ENCODE measurements around the gene PDC. TPM values are rescaled to one million over a fixed set of nuclear protein-coding genes. Genes with fewer than 3 reads are reported as not detected.
"Not testable (repeated sequence)": the region's sequence is repeated elsewhere in the genome, so short reads cannot be mapped to it uniquely, and the experiment has no call there.

Gene PDC
- polyA plus RNA-seq, 6 donors from 2014 or later = not detected

GRCh38 chr1:186486061-186486460, 25.1 kb upstream of the PDC start:
- Mint-ChIP-seq H3K4me3 (no peak overlapping the region), H3K27ac (no peak overlapping the region), H3K9me3 (no peaks in the 10 kb centered on the region), H3K4me1 (no peaks in the 10 kb centered on the region), H3K36me3 (no peaks in the 10 kb centered on the region), H3K27me3 (peaks cover 0 to 3% (median 0%) of the 10 kb centered on the region in 3 donors)
- no peak for ATAC-seq (ENCODE audit: low read depth in 2 of 2)
- DNase-seq = no peak

DNA sequence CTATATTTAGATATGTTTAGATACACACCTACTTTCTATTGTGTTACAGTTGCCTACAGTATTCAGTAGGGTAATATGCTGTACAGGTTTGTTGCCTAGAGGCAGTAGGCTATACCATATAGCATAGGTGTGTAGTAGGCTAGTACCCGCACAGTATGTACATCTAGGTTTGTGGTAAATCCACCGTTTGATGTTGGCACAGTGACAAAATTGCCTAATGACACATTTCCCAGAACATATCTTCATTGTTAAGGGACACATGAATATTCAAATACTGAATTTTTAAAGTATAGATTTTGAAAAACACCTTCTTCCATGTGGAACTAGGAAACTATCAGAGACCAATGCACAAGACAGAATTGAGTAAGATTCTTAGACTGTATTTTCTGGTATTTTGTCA, 22.6 kb upstream of the PDC start:
- Mint-ChIP-seq H3K27ac (no peak overlapping the region), H3K4me1 (no peaks in the 10 kb centered on the region), H3K36me3 (no peaks in the 10 kb centered on the region), H3K4me3 (no peak overlapping the region), H3K9me3 (no peaks in the 10 kb centered on the region), H3K27me3 (peaks cover 0 to 3% (median 0%) of the 10 kb centered on the region in 3 donors)
- ATAC-seq (ENCODE audit: low read depth in 2 of 2) = no peak
- no peak for DNase-seq

- ATAC-seq (ENCODE audit: low read depth in 2 of 2) = peak; percentile 28 to 46
- Mint-ChIP-seq H3K27ac (no peak overlapping the region), H3K9me3 (no peaks in the 10 kb centered on the region)
Measured at GRCh38 chr1:186482661-186483255, 21.8 kb upstream of the PDC start.

GRCh38 chr1:186481303-186481888, 20.5 kb upstream of the PDC start:
- ATAC-seq (ENCODE audit: low read depth in 2 of 2) (no peak), DNase-seq (no peak)
- Mint-ChIP-seq H3K9me3 (no peaks in the 10 kb centered on the region), H3K4me3 (no peak overlapping the region), H3K27me3 (peaks cover 0 to 3% (median 0%) of the 10 kb centered on the region in 3 donors), H3K36me3 (no peaks in the 10 kb centered on the region), H3K27ac (no peak overlapping the region), H3K4me1 (no peaks in the 10 kb centered on the region)

More at GRCh38 chr1:186482661-186483255, 21.8 kb upstream of the PDC start:
- no peaks in the 10 kb centered on the region for H3K36me3 Mint-ChIP-seq
- peak; percentile 41 for DNase-seq
- H3K4me3 Mint-ChIP-seq = no peak overlapping the region
- H3K27me3 Mint-ChIP-seq = peaks cover 0 to 3% (median 0%) of the 10 kb centered on the region in 3 donors
- H3K4me1 Mint-ChIP-seq = no peaks in the 10 kb centered on the region

DNA sequence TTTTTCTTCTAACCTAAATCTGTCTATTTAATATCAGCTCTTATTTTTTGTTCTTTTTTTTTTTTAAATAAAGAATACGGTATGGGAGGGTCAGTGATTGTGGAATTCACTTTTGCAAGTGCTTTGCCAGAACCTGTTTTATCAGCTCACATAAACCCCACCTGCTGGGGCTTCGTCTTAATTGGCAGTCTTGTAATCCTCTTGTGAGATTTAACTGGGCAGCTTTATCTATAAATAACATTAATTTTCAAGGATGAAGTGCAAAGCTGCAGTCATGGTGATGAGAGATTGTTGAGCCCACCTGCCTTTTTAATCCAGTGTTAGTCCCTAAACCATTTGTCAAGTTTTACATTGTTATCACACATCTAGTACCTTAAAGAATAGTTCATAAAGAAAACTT, 18.2 kb upstream of the PDC start:
- Mint-ChIP-seq H3K4me1 (no peaks in the 10 kb centered on the region), H3K4me3 (no peak overlapping the region), H3K36me3 (no peaks in the 10 kb centered on the region), H3K9me3 (no peaks in the 10 kb centered on the region), H3K27me3 (peaks cover 0 to 3% (median 0%) of the 10 kb centered on the region in 3 donors), H3K27ac (no peak overlapping the region)
- DNase-seq (no peak), ATAC-seq (ENCODE audit: low read depth in 2 of 2) (no peak)

DNA sequence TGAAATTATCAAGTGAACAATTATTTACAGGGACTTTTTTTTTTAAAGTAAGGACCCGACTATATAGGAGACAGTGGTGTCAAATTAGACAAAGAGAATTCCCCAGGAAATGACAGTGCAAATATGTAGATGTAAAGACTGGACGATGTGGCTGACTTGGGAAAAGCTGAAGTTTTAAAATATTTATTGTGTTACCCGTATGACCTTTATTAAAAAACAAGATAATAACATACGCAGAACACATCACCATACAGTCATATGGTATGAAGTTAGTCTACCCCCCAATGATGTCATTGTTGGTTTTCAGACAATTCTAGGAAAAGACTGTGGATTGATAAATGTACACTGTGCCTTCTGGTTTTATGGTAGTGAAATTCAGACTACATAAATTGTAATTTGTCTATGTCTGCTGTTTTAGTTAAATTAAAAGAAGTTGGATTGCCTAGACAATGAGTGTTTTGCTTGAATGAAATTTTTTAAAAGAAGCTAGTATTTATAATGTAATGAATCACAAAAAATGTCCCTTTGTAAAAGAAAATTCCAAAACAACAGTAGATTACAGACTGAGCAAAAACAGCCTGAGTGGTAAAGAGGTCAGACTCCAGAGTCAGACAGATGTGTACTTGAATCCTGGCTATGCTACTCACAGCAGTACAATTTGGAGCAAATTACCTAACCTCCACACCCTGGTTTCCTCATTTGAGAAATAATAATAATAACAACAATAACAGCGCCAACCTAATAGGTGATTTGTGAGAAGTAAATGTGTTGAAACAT, 15.5 kb upstream of the PDC start:
- ATAC-seq (ENCODE audit: low read depth in 2 of 2) (no peak), DNase-seq (no peak)
- Mint-ChIP-seq H3K4me3 (no peak overlapping the region), H3K36me3 (no peaks in the 10 kb centered on the region), H3K27ac (no peak overlapping the region), H3K4me1 (no peaks in the 10 kb centered on the region), H3K9me3 (no peaks in the 10 kb centered on the region), H3K27me3 (no peaks in the 10 kb centered on the region)

DNA sequence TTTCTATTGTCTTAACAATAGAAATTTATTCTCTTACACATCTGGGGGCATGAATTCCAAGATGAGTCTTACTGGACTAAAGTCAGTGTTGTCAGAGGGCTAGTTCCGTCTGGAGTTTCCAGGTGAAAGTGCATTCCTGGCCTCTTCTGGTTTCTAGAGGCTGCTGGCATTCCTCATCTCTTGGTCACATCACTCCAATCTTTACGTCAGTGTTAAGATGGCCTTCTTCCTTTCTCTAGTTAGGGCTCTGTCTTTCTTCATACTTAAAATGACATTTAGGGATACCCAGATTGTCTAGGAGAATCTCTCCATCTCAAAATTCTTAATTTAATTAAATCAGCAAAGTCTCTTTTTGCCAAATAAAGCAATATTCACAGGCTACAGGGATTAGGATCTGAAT, 13.3 kb upstream of the PDC start:
- Mint-ChIP-seq H3K27ac (no peak overlapping the region), H3K9me3 (no peaks in the 10 kb centered on the region), H3K36me3 (no peaks in the 10 kb centered on the region), H3K4me3 (no peak overlapping the region), H3K27me3 (no peaks in the 10 kb centered on the region), H3K4me1 (no peaks in the 10 kb centered on the region)
- ATAC-seq (ENCODE audit: low read depth in 2 of 2) = no peak
- DNase-seq = no peak

DNA sequence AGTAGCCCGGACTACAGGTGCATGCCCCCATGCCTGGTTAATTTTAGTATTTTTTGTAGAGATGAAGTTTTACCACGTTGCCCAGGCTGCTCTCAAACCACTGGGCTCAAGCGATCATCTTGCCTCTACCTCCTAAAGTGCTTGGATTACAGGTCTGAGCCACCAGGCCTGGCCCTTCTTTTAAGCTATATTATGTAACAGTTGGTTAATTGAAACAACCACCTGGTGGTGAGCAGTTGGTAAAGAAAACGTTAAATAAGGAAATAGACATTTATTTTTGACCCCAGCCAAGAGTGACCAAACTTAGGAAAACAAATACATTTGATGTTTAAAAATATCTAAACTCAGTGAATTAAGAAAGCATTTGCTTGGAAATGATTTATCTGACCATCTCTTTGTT, 12.1 kb upstream of the PDC start:
- H3K36me3 Mint-ChIP-seq = no peaks in the 10 kb centered on the region
- no peak for DNase-seq
- H3K27me3 Mint-ChIP-seq = no peaks in the 10 kb centered on the region
- H3K4me3 Mint-ChIP-seq = no peak overlapping the region
- H3K27ac Mint-ChIP-seq = peak overlapping the region in 1 of 6 donors; percentile 18
- ATAC-seq (ENCODE audit: low read depth in 2 of 2) = no peak
- H3K4me1 Mint-ChIP-seq = no peaks in the 10 kb centered on the region
- no peaks in the 10 kb centered on the region for H3K9me3 Mint-ChIP-seq

GRCh38 chr1:186465946-186466345, 5.0 kb upstream of the PDC start:
- H3K27me3 Mint-ChIP-seq = peaks cover 0 to 5% (median 0%) of the 10 kb centered on the region in 3 donors
- no peaks in the 10 kb centered on the region for H3K4me1 Mint-ChIP-seq

GRCh38 chr1:186465491-186465890, 4.6 kb upstream of the PDC start:
- DNase-seq; H3K4me3 Mint-ChIP-seq; H3K9me3 Mint-ChIP-seq; H3K36me3 Mint-ChIP-seq; H3K4me1 Mint-ChIP-seq; H3K27me3 Mint-ChIP-seq; H3K27ac Mint-ChIP-seq; ATAC-seq (ENCODE audit: low read depth in 2 of 2): not testable (repeated sequence)

More at GRCh38 chr1:186465946-186466345, 5.0 kb upstream of the PDC start:
- DNase-seq = no peak
- peaks cover 0 to 1% (median 0%) of the 10 kb centered on the region in 7 donors for H3K9me3 Mint-ChIP-seq
- no peaks in the 10 kb centered on the region for H3K36me3 Mint-ChIP-seq
- no peak overlapping the region for H3K4me3 Mint-ChIP-seq
- H3K27ac Mint-ChIP-seq = no peak overlapping the region
- ATAC-seq (ENCODE audit: low read depth in 2 of 2) = no peak

DNA sequence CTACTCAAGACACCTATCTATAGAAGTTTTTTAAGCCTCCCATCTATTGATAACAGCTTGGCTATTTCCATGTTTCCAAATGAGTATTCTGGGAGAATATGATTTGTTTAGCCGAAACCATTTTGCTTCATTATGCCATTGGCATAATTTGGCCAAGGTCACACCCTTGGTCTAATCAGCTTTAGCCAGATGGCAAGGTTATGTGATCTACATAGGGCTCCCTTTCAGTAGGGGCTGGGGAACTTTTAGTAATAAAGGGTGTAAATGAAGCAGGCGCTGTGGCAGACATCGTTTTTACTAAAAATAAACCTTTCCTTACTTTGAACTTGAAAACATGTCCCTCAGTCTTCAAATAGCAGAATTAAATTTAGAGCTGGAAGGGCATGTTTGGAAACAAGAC, 3.0 kb upstream of the PDC start:
- Mint-ChIP-seq H3K27me3 (peaks cover 0 to 5% (median 0%) of the 10 kb centered on the region in 3 donors), H3K4me1 (no peaks in the 10 kb centered on the region), H3K4me3 (no peak overlapping the region), H3K9me3 (peaks cover 0 to 1% (median 0%) of the 10 kb centered on the region in 7 donors), H3K27ac (peak overlapping the region in 1 of 6 donors; percentile 28), H3K36me3 (no peaks in the 10 kb centered on the region)
- no peak for ATAC-seq (ENCODE audit: low read depth in 2 of 2)
- DNase-seq = no peak

GRCh38 chr1:186463511-186463910, 2.6 kb upstream of the PDC start:
- ATAC-seq (ENCODE audit: low read depth in 2 of 2) = no peak
- Mint-ChIP-seq H3K4me3 (no peak overlapping the region), H3K27me3 (peaks cover 0 to 5% (median 0%) of the 10 kb centered on the region in 3 donors), H3K36me3 (no peaks in the 10 kb centered on the region), H3K9me3 (peaks cover 0 to 1% (median 0%) of the 10 kb centered on the region in 7 donors), H3K27ac (peak overlapping the region in 1 of 6 donors; percentile 28), H3K4me1 (no peaks in the 10 kb centered on the region)
- no peak for DNase-seq

GRCh38 chr1:186459161-186459560, 1.8 kb downstream of the PDC start:
- not testable (repeated sequence) for H3K4me3 Mint-ChIP-seq; H3K9me3 Mint-ChIP-seq; H3K36me3 Mint-ChIP-seq; H3K4me1 Mint-ChIP-seq; H3K27me3 Mint-ChIP-seq; ATAC-seq (ENCODE audit: low read depth in 2 of 2); DNase-seq; H3K27ac Mint-ChIP-seq

GRCh38 chr1:186456729-186457255, 4.1 kb downstream of the PDC start:
- Mint-ChIP-seq H3K9me3 (no peaks in the 10 kb centered on the region), H3K36me3 (no peaks in the 10 kb centered on the region)
- DNase-seq = no peak

More at GRCh38 chr1:186456729-186457255, 4.1 kb downstream of the PDC start:
- no peak for ATAC-seq (ENCODE audit: low read depth in 2 of 2)
- Mint-ChIP-seq H3K27me3 (no peaks in the 10 kb centered on the region), H3K4me1 (peaks cover 4 to 9% (median 6%) of the 10 kb centered on the region in 3 donors), H3K4me3 (peak overlapping the region in 1 of 8 donors; percentile 50), H3K27ac (peak overlapping the region in 1 of 6 donors; percentile 14)

Data from naive B cell (primary cell).